Panc1 (cell line): Measurements from ENCODE around the gene ZNF415. TPM values are rescaled to one million over a fixed set of nuclear protein-coding genes. Genes with fewer than 3 reads are reported as not detected.
A peak's percentile ranks its signal among the peaks of the same experiment; 100 is the strongest.

Experiments
- ATAC-seq: fragments of 200-7000 bp; cut with Tn5 transposase; 2 replicates; pipeline ENCODE4 v1.9.1; 2020; ENCODE audit warnings: mild to moderate bottlenecking, moderate library complexity
- BruUV-seq: library from RNA; stranded (reverse); fragments of 400-500 nt; replicated peaks from 2 replicates; lab custom pipeline; 2021; lab: Mats Ljungman, UMichigan
- CTCF ChIA-PET: fragments of 300-600 bp; sonication (Branson Sonifier 250); formaldehyde crosslinking; loops from one replicate; lab custom pipeline; 2022; ENCODE audit warnings: antibody characterized with exemption; lab: Charles Lee
- POLR2A ChIA-PET: fragments of 300-600 bp; sonication (Branson Sonifier 250); formaldehyde crosslinking; loops from one replicate; lab custom pipeline; 2022; ENCODE audit warnings: antibody characterized with exemption; lab: Charles Lee
- DNase-seq: peaks from one replicate; pipeline ENCODE4 v3.0.0-alpha.2; 2010; ENCODE audit warnings: low read depth, low spot score
- H3K27ac ChIP-seq: 2 replicates; pipeline ENCODE4 v1.5.1; 2011; ENCODE audit warnings: mild to moderate bottlenecking, low read length, inconsistent platforms
- H3K27me3 ChIP-seq: fragments of 200-500 bp; sonication (Bioruptor generic); 2 replicates; pipeline ENCODE4 v1.6.0; 2014; ENCODE audit warnings: low read length, inconsistent platforms; ENCODE audit not compliant: control insufficient read depth, insufficient read depth
- H3K36me3 ChIP-seq: fragments of 200-500 bp; sonication (Bioruptor generic); 2 replicates; pipeline ENCODE4 v1.5.1; 2014; ENCODE audit warnings: inconsistent platforms, mild to moderate bottlenecking, low read length, moderate library complexity; ENCODE audit not compliant: control insufficient read depth, insufficient read depth
- H3K4me1 ChIP-seq: 2 replicates; pipeline ENCODE4 v1.5.1; 2011; ENCODE audit warnings: inconsistent platforms, mild to moderate bottlenecking, low read length, moderate library complexity; ENCODE audit not compliant: control insufficient read depth, insufficient read depth
- H3K4me3 ChIP-seq, 2 experiments: 2 replicates each; pipeline ENCODE4 v1.5.1; 2011 to 2012; ENCODE audit warnings: low read depth in 2 of 2, low read length in 2 of 2, mild to moderate bottlenecking in 2 of 2, inconsistent platforms in 1 of 2, moderate library complexity in 1 of 2
- H3K9me3 ChIP-seq: fragments of 200-500 bp; sonication (Bioruptor generic); 2 replicates; pipeline ENCODE4 v1.5.1; 2014; ENCODE audit warnings: low read depth, mild to moderate bottlenecking, inconsistent platforms, low read length, moderate library complexity; ENCODE audit not compliant: control insufficient read depth, insufficient read depth
- POLR2AphosphoS5 ChIP-seq: IDR thresholded peaks from 2 replicates; pipeline ENCODE4 v1.6.1; 2012; ENCODE audit warnings: mild to moderate bottlenecking, low read depth, low read length, moderate library complexity
- SIN3A ChIP-seq: IDR thresholded peaks from 2 replicates; pipeline ENCODE4 v1.6.1; 2012; ENCODE audit warnings: low read depth, mild to moderate bottlenecking, low read length, moderate library complexity, borderline replicate concordance; ENCODE audit not compliant: insufficient read depth
- TCF7L2 ChIP-seq: IDR thresholded peaks from 2 replicates; pipeline ENCODE4 v1.6.1; 2011; ENCODE audit warnings: mild to moderate bottlenecking, low read depth, low read length, inconsistent platforms
- in situ Hi-C: cut with HindIII; loops from 2 replicates; pipeline ENCODE4 v1.10.0; 2016; ENCODE audit warnings: low sequenced_read_pairs, low pct_unique_long_range_greater_than_20kb
- intact Hi-C: fragments of 100-400 bp; cut with micrococcal nuclease; formaldehyde crosslinking; loops from one replicate; pipeline ENCODE4 v1.10.0; 2022; ENCODE audit not compliant: unreplicated experiment
- total RNA-seq: library from RNA; stranded (reverse); gene quantifications from one replicate; pipeline ENCODE4 v1.2.1, GENCODE V29; 2021; ENCODE audit not compliant: unreplicated experiment
- TF ChIP-seq, protein P1 (sequence below): fragments of 450-650 bp; IDR thresholded peaks from 2 replicates; pipeline ENCODE4 v1.5.1; 2017; ENCODE audit warnings: mild to moderate bottlenecking
- TF ChIP-seq, protein P2 (sequence below), 2 experiments: IDR thresholded peaks; 2 replicates each; pipeline ENCODE4 v1.6.1; 2011 to 2012; ENCODE audit warnings: low read depth in 2 of 2, control low read depth in 1 of 2, low read length in 1 of 2, mild to moderate bottlenecking in 1 of 2, moderate library complexity in 1 of 2; ENCODE audit not compliant: insufficient read depth in 1 of 2

Gene ZNF415
- total RNA-seq, 1 experiment from 2014 or later = not detected

DNA sequence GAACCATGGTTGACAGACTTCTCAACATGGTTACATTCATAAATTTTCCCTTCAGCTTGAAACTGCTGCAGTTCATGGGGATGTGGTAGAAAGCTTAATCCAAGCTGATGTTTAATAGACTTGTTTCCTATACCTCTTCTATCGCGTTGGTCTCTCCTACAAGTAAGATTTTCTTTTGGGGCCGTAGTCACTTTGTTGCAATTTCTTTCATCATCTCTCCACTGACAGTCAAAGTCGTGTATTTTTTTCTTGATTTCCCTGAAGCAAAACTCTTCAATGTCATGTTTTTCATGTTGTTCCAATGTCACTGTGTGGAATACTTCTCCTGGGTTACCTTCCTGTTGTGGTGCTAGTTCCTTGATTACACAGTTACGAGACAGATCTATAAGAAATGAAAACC is 23.2 kb downstream of the ZNF415 start:
- ChIA-PET POLR2A (no interaction called here), CTCF (no interaction called here)
- BruUV-seq = no TSS peak
- Histone ChIP-seq H3K27ac (no peak overlapping the region), H3K36me3 (no peaks in the 10 kb centered on the region), H3K27me3 (no peaks in the 10 kb centered on the region), H3K4me3 (no peak overlapping the region), H3K9me3 (peaks cover 18% of the 10 kb centered on the region; the same call in 1 of the 2 replicates), H3K4me1 (no peaks in the 10 kb centered on the region)
- intact Hi-C loops = no loop called here
- in situ Hi-C loops = no loop called here
- DNase-seq = no peak
- TF ChIP-seq SIN3A (no peak), POLR2AphosphoS5 (no peak)
- TF ChIP-seq, protein P1, sequence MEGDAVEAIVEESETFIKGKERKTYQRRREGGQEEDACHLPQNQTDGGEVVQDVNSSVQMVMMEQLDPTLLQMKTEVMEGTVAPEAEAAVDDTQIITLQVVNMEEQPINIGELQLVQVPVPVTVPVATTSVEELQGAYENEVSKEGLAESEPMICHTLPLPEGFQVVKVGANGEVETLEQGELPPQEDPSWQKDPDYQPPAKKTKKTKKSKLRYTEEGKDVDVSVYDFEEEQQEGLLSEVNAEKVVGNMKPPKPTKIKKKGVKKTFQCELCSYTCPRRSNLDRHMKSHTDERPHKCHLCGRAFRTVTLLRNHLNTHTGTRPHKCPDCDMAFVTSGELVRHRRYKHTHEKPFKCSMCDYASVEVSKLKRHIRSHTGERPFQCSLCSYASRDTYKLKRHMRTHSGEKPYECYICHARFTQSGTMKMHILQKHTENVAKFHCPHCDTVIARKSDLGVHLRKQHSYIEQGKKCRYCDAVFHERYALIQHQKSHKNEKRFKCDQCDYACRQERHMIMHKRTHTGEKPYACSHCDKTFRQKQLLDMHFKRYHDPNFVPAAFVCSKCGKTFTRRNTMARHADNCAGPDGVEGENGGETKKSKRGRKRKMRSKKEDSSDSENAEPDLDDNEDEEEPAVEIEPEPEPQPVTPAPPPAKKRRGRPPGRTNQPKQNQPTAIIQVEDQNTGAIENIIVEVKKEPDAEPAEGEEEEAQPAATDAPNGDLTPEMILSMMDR = no peak
- no peak for ATAC-seq

DNA sequence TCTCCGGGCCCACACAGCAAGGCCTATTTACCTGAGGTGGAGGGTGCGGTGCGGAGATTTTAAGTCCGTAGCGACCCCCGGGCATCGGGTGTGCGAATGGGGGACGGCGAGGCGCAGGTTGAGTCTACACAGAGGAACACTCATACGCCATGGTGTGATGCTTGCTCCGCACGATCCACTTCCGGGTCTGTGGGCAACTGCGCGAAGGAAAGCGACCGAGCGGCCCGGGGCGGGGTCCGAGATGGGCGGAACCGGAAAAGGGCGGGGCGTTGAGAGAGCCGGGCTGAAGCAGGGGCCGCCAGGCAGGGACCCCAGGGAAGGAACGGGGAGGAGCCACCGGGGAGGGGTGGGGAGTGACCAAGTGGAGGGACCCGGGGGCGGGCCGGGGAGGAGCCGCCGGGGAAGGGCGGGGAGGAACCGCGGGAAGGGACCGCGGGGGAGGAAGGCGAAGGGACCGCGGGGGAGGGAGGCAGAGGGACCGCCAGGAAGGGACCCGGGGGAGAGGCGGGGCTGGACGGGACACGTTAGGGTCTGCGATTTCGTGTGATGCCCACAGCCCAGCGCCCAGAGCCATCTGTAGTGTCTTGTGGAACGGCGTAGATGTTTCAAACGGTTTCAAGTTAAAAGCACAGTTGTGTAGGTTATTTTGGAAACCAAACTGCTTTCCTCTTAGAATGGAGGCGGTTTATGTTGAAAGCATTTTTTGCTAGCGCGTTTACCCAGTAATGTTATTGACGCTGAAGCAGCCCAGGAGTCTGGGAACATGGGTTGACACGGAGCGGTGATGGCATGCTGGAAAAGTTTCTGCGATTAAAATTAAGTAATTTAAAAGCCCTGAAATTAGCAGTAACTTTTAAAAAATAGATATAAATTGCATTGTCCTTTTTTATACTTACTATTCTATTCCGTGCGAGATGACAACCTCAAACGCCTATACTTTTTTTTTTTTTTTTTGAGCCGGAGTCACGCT is 29.2 kb downstream of the ZNF415 start, which contains the start of gene ZNF160:
ZNF160 (minus strand) TSS at position 189 of the 970 bp plus-strand sequence. CDS start 17,146 bp downstream, outside the sequence.
- TF ChIP-seq, protein P2, sequence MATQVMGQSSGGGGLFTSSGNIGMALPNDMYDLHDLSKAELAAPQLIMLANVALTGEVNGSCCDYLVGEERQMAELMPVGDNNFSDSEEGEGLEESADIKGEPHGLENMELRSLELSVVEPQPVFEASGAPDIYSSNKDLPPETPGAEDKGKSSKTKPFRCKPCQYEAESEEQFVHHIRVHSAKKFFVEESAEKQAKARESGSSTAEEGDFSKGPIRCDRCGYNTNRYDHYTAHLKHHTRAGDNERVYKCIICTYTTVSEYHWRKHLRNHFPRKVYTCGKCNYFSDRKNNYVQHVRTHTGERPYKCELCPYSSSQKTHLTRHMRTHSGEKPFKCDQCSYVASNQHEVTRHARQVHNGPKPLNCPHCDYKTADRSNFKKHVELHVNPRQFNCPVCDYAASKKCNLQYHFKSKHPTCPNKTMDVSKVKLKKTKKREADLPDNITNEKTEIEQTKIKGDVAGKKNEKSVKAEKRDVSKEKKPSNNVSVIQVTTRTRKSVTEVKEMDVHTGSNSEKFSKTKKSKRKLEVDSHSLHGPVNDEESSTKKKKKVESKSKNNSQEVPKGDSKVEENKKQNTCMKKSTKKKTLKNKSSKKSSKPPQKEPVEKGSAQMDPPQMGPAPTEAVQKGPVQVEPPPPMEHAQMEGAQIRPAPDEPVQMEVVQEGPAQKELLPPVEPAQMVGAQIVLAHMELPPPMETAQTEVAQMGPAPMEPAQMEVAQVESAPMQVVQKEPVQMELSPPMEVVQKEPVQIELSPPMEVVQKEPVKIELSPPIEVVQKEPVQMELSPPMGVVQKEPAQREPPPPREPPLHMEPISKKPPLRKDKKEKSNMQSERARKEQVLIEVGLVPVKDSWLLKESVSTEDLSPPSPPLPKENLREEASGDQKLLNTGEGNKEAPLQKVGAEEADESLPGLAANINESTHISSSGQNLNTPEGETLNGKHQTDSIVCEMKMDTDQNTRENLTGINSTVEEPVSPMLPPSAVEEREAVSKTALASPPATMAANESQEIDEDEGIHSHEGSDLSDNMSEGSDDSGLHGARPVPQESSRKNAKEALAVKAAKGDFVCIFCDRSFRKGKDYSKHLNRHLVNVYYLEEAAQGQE (IDR thresholded peaks at IDR 0.05; ENCODE audit: insufficient read depth in 1 of 2, low read depth in 2 of 2, low read length in 1 of 2) = peak in 1 of 2 experiments; percentile 21; a peak in 1 of 4 replicates
- TF ChIP-seq, protein P1 = no peak
- TF ChIP-seq POLR2AphosphoS5 (peak; percentile 97), TCF7L2 (0 out of 2 replicates have a peak, but pooled peaks have one; percentile 35), SIN3A (peak; percentile 76)
- BruUV-seq = no TSS peak
- in situ Hi-C loops (no loop called here), intact Hi-C loops (no loop called here)
- H3K27ac ChIP-seq = peak within 1 kb of the TSS; percentile 93
- no peaks in the 10 kb centered on the region for H3K27me3 ChIP-seq
- peak; percentile 98 for ATAC-seq
- no peaks in the 10 kb centered on the region; the same call in 1 of the 2 replicates for H3K9me3 ChIP-seq
- no peaks in the 10 kb centered on the region for H3K36me3 ChIP-seq
- H3K4me3 ChIP-seq = peak within 1 kb of the TSS; percentile 89 to 97
- peak; percentile 90 for DNase-seq
- H3K4me1 ChIP-seq = peaks cover 11% of the 10 kb centered on the region
- POLR2A ChIA-PET = no interaction called here
- CTCF ChIA-PET = interaction anchor here (0.7 kb wide), 1 partner anchor 1597 kb away, joined by 8 read pairs; no protein-coding TSS in a partner anchor
